Vagina (tissue), 2 donors: ENCODE data around the gene CSNK1E. TPM values are rescaled to one million over a fixed set of nuclear protein-coding genes. Genes with fewer than 3 reads are reported as not detected.
"Not testable (repeated sequence)": the region's sequence is repeated elsewhere in the genome, so short reads cannot be mapped to it uniquely, and the experiment has no call there.

Source experiments
- DNase-seq, 2 donors: peaks; one replicate each; pipeline ENCODE4 v3.0.0-alpha.2; 2017; ENCODE audit errors: extremely low spot score in 2 of 2
- H3K27ac ChIP-seq: fragments of 200-600 bp; sonication (generic); one replicate; pipeline ENCODE4 v1.5.1; 2019
- H3K27me3 ChIP-seq: fragments of 200-600 bp; sonication (generic); one replicate; pipeline ENCODE4 v1.5.1; 2019
- H3K36me3 ChIP-seq, 2 donors: fragments of 200-600 bp; sonication (generic); one replicate each; pipeline ENCODE4 v1.5.1; 2017 to 2019
- H3K4me1 ChIP-seq: fragments of 200-600 bp; sonication (generic); one replicate; pipeline ENCODE4 v1.5.1; 2019
- H3K4me3 ChIP-seq, 2 donors: fragments of 200-600 bp; sonication (generic); 1 replicate in 1 of 2; 2 replicates in 1 of 2; pipeline ENCODE4 v1.5.1; 2016 to 2019
- H3K9me3 ChIP-seq: fragments of 200-600 bp; sonication (generic); one replicate; pipeline ENCODE4 v1.5.1; 2019
- POLR2A ChIP-seq, 2 donors: fragments of 450-650 bp; IDR thresholded peaks; one replicate each; pipeline ENCODE4 v1.6.1; 2017; ENCODE audit warnings: antibody characterized with exemption in 2 of 2, mild to moderate bottlenecking in 2 of 2, moderate library complexity in 2 of 2
- POLR2AphosphoS5 ChIP-seq, 2 donors: sonication (generic); formaldehyde crosslinking; IDR thresholded peaks; one replicate each; pipeline ENCODE4 v1.9.0; 2017; ENCODE audit warnings: antibody characterized with exemption in 2 of 2, mild to moderate bottlenecking in 2 of 2, low read depth in 1 of 2; ENCODE audit not compliant: insufficient read depth in 1 of 2
- intact Hi-C: fragments of 100-400 bp; cut with DNase I; formaldehyde crosslinking; loops from one replicate; pipeline ENCODE4 v1.15.1; 2023
- total RNA-seq: library from RNA; depleted of rRNA; stranded (reverse); fragments of >200 nt; gene quantifications from one replicate; pipeline ENCODE4 v1.2.3, GENCODE V29; 2016
- TF ChIP-seq, protein P1 (sequence below), 3 experiments: fragments of 450-650 bp in 2 of 3; fragments of 200-600 bp in 1 of 3; sonication (generic) in 1 of 3; IDR thresholded peaks; one replicate each; pipeline ENCODE4 v1.5.1; 2017 to 2019; ENCODE audit warnings: antibody characterized with exemption in 3 of 3, mild to moderate bottlenecking in 2 of 3, moderate library complexity in 2 of 3

Gene CSNK1E
- total RNA-seq = 162 TPM

DNA sequence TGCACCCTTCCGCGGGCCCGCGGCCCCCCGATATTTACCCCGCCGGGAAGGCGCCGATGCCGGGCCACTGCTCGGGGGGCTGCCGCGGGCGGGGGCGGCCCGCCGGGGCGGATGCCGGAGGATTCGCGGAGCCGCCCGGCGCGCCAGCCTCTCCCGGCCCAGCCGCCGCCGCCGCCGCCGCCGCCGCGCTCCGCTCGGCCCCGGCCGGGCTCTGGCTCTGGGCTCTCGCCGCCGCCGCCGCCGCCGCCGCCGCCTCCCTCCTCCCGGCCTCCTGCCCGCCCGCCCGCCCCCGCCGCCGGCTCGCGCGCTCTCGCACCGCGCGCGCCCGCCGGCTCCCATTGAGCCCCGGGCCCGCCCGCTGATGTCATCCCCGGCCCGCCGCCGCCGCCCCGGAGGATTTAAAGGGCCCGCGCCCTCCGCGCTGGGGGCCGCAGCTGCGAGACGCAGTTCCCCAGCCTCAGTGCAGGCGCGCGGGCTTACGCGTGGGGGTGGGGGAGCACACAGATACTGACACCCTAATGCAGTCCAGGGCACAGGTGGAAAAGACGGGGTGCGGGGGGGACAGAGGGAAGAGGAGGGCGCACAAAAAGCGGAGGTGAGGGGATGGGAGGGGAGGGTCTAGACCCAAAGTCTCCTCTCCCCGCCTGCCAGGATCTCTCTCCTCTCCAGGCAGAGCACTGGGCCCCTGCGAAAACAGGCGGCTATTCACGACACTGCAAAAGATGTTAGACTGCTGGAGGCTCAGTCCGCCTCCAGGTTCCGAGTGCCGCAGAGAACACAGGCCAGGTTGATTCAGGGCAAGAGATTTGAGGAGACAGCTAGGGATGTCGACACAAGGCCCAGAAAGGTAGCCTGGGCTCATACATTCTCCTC, at the start of gene CSNK1E:
TSS of gene CSNK1E (minus strand) at position 312 of the 873 bp plus-strand sequence. CDS start 3,276 bp downstream, outside the sequence.
- peaks cover 41% of the 10 kb centered on the region for H3K4me1 ChIP-seq
- intact Hi-C loops = loop anchor here (2.0 to 5.0 kb wide), 2 partner anchors 45 to 115 kb away; partner anchors contain the start of gene TMEM184B
- H3K27ac ChIP-seq = peak within 1 kb of the TSS; percentile 99
- TF ChIP-seq POLR2AphosphoS5 (IDR thresholded peaks at IDR 0.05; ENCODE audit: insufficient read depth in 1 of 2, low read depth in 1 of 2) = peak in 1 of 2 donors; percentile 66
- no peak for TF ChIP-seq POLR2A (IDR thresholded peaks at IDR 0.05)
- no peaks in the 10 kb centered on the region for H3K27me3 ChIP-seq
- H3K9me3 ChIP-seq = no peaks in the 10 kb centered on the region
- no peak for DNase-seq
- peak within 1 kb of the TSS; percentile 83 to 95 for H3K4me3 ChIP-seq
- H3K36me3 ChIP-seq = no peaks in the 10 kb centered on the region

- H3K27ac ChIP-seq, DNase-seq, intact Hi-C loops, H3K36me3 ChIP-seq, H3K9me3 ChIP-seq, H3K4me1 ChIP-seq, H3K4me3 ChIP-seq, H3K27me3 ChIP-seq: not testable (repeated sequence)
These were observed 48.6 kb upstream of the CSNK1E start for GRCh38 chr22:38365829-38366228.

DNA sequence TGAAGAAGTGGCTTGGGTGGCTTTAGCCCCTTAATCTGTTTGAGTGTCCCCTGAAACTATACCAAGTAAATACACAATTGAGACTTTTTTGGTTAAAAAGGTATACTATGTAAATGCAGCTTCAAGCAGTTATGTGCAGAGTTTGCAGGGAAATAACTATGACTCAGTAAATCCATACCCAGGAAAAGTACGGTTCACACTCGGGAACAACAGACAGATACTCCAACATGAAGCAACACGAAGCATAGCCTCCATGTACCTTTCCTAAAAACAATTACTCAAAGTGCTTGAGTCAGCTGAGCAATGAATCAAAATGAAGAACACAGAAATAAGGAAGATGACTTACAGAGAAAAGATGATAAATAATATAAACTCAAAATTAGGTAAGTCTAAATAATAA, 47.9 kb upstream of the CSNK1E start:
- H3K36me3 ChIP-seq, H3K4me1 ChIP-seq, intact Hi-C loops, H3K27ac ChIP-seq, H3K27me3 ChIP-seq, H3K9me3 ChIP-seq, H3K4me3 ChIP-seq, DNase-seq: not testable (repeated sequence)
- peak in 1 of 2 donors; percentile 61 for TF ChIP-seq POLR2AphosphoS5 (IDR thresholded peaks at IDR 0.05; ENCODE audit: insufficient read depth in 1 of 2, low read depth in 1 of 2)

- not testable (repeated sequence) for DNase-seq
These were observed 43.3 kb upstream of the CSNK1E start for GRCh38 chr22:38360560-38360959.

GRCh38 chr22:38359817-38360216, 42.6 kb upstream of the CSNK1E start:
- not testable (repeated sequence) for H3K36me3 ChIP-seq, H3K4me1 ChIP-seq, DNase-seq, H3K27ac ChIP-seq, H3K4me3 ChIP-seq, H3K9me3 ChIP-seq, H3K27me3 ChIP-seq
- intact Hi-C loops = loop anchor here (10.0 kb wide), 2 partner anchors 55 to 245 kb away; partner anchors contain the start of gene BAIAP2L2

More at GRCh38 chr22:38360560-38360959, 43.3 kb upstream of the CSNK1E start:
- H3K27ac ChIP-seq, H3K27me3 ChIP-seq, intact Hi-C loops, H3K4me3 ChIP-seq, H3K9me3 ChIP-seq, H3K4me1 ChIP-seq, H3K36me3 ChIP-seq: not testable (repeated sequence)

- H3K4me3 ChIP-seq, DNase-seq, H3K9me3 ChIP-seq, H3K4me1 ChIP-seq, H3K27me3 ChIP-seq, H3K36me3 ChIP-seq, H3K27ac ChIP-seq: not testable (repeated sequence)
- intact Hi-C loops = loop anchor here (10.0 kb wide), 2 partner anchors 53 to 243 kb away; partner anchors contain the start of gene BAIAP2L2
These were observed 40.7 kb upstream of the CSNK1E start for GRCh38 chr22:38357971-38358370.

DNA sequence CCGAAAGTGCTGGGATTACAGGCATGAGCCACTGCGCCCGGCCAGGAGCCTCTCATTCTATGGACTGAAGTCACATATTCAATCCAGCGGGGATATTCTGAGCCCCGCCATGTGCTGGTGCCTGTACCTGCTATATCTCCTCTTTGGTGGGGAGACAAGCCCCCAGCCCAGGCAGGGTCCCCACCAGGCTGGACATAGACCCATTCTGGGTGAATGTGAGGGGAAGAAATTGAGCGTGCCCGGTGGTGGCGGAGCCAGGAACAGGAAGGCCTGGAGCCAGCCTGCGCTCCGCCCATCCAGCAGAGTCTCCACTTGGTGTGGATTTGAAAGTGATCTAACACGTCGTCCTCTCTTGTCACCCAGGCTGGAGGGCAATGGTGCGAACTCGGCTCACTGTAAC, 38.0 kb upstream of the CSNK1E start:
- Histone ChIP-seq H3K27me3 (no peaks in the 10 kb centered on the region), H3K36me3 (no peaks in the 10 kb centered on the region), H3K4me3 (no peak overlapping the region), H3K4me1 (no peaks in the 10 kb centered on the region), H3K27ac (no peak overlapping the region), H3K9me3 (no peaks in the 10 kb centered on the region)
- intact Hi-C loops = loop anchor here (10.0 kb wide), 2 partner anchors 50 to 240 kb away; partner anchors contain the start of gene BAIAP2L2
- DNase-seq = no peak
- TF ChIP-seq, protein P1, sequence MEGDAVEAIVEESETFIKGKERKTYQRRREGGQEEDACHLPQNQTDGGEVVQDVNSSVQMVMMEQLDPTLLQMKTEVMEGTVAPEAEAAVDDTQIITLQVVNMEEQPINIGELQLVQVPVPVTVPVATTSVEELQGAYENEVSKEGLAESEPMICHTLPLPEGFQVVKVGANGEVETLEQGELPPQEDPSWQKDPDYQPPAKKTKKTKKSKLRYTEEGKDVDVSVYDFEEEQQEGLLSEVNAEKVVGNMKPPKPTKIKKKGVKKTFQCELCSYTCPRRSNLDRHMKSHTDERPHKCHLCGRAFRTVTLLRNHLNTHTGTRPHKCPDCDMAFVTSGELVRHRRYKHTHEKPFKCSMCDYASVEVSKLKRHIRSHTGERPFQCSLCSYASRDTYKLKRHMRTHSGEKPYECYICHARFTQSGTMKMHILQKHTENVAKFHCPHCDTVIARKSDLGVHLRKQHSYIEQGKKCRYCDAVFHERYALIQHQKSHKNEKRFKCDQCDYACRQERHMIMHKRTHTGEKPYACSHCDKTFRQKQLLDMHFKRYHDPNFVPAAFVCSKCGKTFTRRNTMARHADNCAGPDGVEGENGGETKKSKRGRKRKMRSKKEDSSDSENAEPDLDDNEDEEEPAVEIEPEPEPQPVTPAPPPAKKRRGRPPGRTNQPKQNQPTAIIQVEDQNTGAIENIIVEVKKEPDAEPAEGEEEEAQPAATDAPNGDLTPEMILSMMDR (IDR thresholded peaks at IDR 0.05) = no peak
- no peak for TF ChIP-seq POLR2AphosphoS5 (IDR thresholded peaks at IDR 0.05; ENCODE audit: insufficient read depth in 1 of 2, low read depth in 1 of 2)
- no peak for TF ChIP-seq POLR2A (IDR thresholded peaks at IDR 0.05)

DNA sequence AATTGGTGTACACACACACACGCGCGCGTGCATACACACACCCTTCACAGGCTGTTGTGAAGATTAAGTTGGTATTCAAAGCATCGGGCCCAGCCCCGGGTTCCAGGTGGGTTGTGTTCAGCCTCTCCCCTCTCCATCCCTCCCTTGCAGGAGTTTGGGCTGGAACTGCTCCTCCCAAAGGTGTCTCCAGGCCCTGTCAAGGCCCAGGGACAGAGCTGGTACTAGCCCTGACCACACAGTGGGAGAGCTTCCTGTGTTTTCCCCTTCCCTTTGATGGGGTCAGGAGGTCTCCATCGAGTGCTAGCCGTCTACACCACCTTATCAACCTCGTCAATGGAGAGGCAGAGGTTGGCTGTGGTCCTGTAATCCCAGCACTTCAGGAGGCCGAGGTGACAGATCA, 36.5 kb upstream of the CSNK1E start:
- intact Hi-C loops = loop anchor here (10.0 kb wide), 2 partner anchors 49 to 239 kb away; partner anchors contain the start of gene BAIAP2L2
- peak overlapping the region; percentile 7 for H3K27ac ChIP-seq
- DNase-seq = no peak

More for the DNA sequence above, 36.5 kb upstream of the CSNK1E start:
- TF ChIP-seq POLR2A (IDR thresholded peaks at IDR 0.05) = no peak
- TF ChIP-seq, protein P1 (IDR thresholded peaks at IDR 0.05) = no peak
- TF ChIP-seq POLR2AphosphoS5 (IDR thresholded peaks at IDR 0.05; ENCODE audit: insufficient read depth in 1 of 2, low read depth in 1 of 2) = no peak
- Histone ChIP-seq H3K27me3 (no peaks in the 10 kb centered on the region), H3K4me1 (no peaks in the 10 kb centered on the region), H3K36me3 (no peaks in the 10 kb centered on the region), H3K9me3 (no peaks in the 10 kb centered on the region), H3K4me3 (no peak overlapping the region)
